Adipose tissue (tissue), 3 donors: ENCODE data around the gene MKNK2. TPM values are rescaled to one million over a fixed set of nuclear protein-coding genes. Genes with fewer than 3 reads are reported as not detected.

ENCODE experiments used
- H3K27ac ChIP-seq: one replicate; pipeline ENCODE4 v1.5.1; 2013; ENCODE audit warnings: low read depth, low read length
- WGBS, 3 donors: extraction: QIAGEN DNeasy Blood & Tissue Kit; methylation state at CpG; one replicate each; pipeline ENCODE4 v1.1.7; 2013; 5-methylcytosine and 5-hydroxymethylcytosine counted together
- polyA plus RNA-seq, 3 donors: library from polyadenylated mRNA; stranded (reverse); fragments of 200-250 nt; gene quantifications; one replicate each; pipeline ENCODE4 v1.2.3, GENCODE V29; 2013
- donor health status: healthy with polysubstance abuse.
- donor health status: Bipolar disorder and iron deficiency.
- donor health status: healthy.

The MKNK2 gene
- polyA plus RNA-seq, 3 donors: 175 to 226 (median 190) TPM

GRCh38 chr19:2081873-2082810, 31.1 kb upstream of the MKNK2 start:
- H3K27ac ChIP-seq: no peak overlapping the region
- WGBS, 3 donors: 79 to 88% (median 81%) methylated on average over 30 of the region's 30 CpGs

- H3K27ac ChIP-seq: no peak overlapping the region
- 84 to 87% (median 84%) methylated on average over 23 of the region's 23 CpGs for WGBS, 3 donors
These were observed 29.4 kb upstream of the MKNK2 start for GRCh38 chr19:2080336-2080988.

GRCh38 chr19:2079865-2080301, 28.8 kb upstream of the MKNK2 start:
- no peak overlapping the region for H3K27ac ChIP-seq
- WGBS, 3 donors: 85 to 89% (median 87%) methylated on average over 21 to 23 of the region's 23 CpGs

- H3K27ac ChIP-seq: no peak overlapping the region
- WGBS, 3 donors: 92 to 93% (median 93%) methylated on average over 31 to 32 of the region's 32 CpGs
These were observed 28.2 kb upstream of the MKNK2 start for GRCh38 chr19:2079076-2079864.

- no peak overlapping the region for H3K27ac ChIP-seq
These were observed 27.0 kb upstream of the MKNK2 start for GRCh38 chr19:2077833-2078619.

GRCh38 chr19:2077398-2077797, 26.4 kb upstream of the MKNK2 start:
- 92 to 95% (median 94%) methylated on average over 7 of the region's 7 CpGs for whole genome bisulfite sequencing, 3 donors

More at GRCh38 chr19:2077833-2078619, 27.0 kb upstream of the MKNK2 start:
- WGBS, 3 donors: 96% methylated on average over 44 of the region's 44 CpGs

GRCh38 chr19:2076526-2076944, 25.5 kb upstream of the MKNK2 start:
- H3K27ac ChIP-seq: no peak overlapping the region
- WGBS, 3 donors: 93 to 97% (median 95%) methylated on average over 32 of the region's 32 CpGs

More at GRCh38 chr19:2077398-2077797, 26.4 kb upstream of the MKNK2 start:
- no peak overlapping the region for H3K27ac ChIP-seq

- H3K27ac ChIP-seq: no peak overlapping the region
- WGBS, 3 donors: 87 to 92% (median 88%) methylated on average over 32 of the region's 32 CpGs
These were observed 21.9 kb upstream of the MKNK2 start for GRCh38 chr19:2072757-2073551.

- H3K27ac ChIP-seq: no peak overlapping the region
- 87 to 90% (median 88%) methylated on average over 19 of the region's 19 CpGs for WGBS, 3 donors
These were observed 20.1 kb upstream of the MKNK2 start for GRCh38 chr19:2070986-2071673.

- 67 to 80% (median 69%) methylated on average over 10 of the region's 10 CpGs for WGBS, 3 donors
- H3K27ac ChIP-seq: no peak overlapping the region
These were observed 19.4 kb upstream of the MKNK2 start for GRCh38 chr19:2070436-2070827.

- peak overlapping the region; percentile 20 for H3K27ac ChIP-seq
- WGBS, 3 donors: 67 to 78% (median 75%) methylated on average over 32 to 38 of the region's 38 CpGs
These were observed 13.9 kb upstream of the MKNK2 start for GRCh38 chr19:2064788-2065524.

GRCh38 chr19:2064395-2064787, 13.3 kb upstream of the MKNK2 start:
- H3K27ac ChIP-seq: peak overlapping the region; percentile 20
- WGBS, 3 donors: 70 to 86% (median 85%) methylated on average over 13 of the region's 13 CpGs

GRCh38 chr19:2063824-2064223, 12.8 kb upstream of the MKNK2 start:
- WGBS, 3 donors: 84 to 88% (median 87%) methylated on average over 8 of the region's 8 CpGs
- H3K27ac ChIP-seq: no peak overlapping the region

- H3K27ac ChIP-seq: no peak overlapping the region
- WGBS, 3 donors: 85 to 90% (median 87%) methylated on average over 9 of the region's 9 CpGs
These were observed 11.7 kb upstream of the MKNK2 start for GRCh38 chr19:2062770-2063169.

GRCh38 chr19:2062389-2062729, 11.3 kb upstream of the MKNK2 start:
- H3K27ac ChIP-seq: no peak overlapping the region
- WGBS, 3 donors: 55 to 64% (median 56%) methylated on average over 10 of the region's 10 CpGs
